ENCODE data around the gene PARD6G.

DNA sequence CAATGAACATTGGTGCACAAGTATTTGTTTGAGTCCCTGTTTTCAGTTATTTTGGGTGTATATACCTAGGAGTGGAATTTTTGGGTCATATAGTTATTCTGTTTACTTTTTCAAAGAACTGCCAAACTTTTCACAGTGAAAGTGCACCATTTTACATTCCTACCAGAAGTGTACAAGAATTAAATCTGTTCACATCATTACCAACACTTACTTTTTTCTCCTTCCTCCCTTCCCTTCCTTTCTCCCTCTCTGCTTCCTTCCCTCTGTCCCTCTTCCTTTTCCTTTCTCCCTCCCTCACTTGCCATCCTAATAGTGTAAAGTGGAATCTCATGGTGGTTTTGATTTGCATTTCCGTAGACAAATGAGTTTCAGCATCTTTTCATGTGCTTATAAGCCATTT lies 126.4 kb downstream of the PARD6G start:
- TF ChIP-seq EZH2 (IDR thresholded peaks at IDR 0.05) (no peak), FOXP2 (optimal IDR thresholded peaks at IDR 0.05; ENCODE audit: control extremely low read depth, extremely low read length, insufficient read depth) (no peak)
